ENCODE results near the gene AKAIN1.

The AKAIN1 gene

DNA sequence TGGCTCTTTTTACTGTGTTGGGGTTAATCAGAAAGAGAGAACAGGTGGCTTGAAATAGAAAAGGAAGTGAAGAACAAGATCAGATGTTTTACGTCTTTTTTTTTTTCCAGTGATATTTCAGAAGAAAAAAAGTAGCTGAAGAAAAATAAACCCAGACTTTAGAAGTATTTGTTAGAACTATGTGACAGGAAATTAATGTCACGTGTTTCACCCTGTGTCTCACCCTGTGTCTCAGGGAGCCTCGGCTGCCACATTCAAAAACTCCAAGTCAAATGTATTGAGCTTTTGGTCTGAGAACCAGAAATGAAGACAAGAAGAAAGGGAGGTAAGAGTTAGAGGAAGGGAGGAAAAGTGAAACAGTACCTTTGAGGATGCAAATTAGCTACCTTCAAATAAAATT lies 38.0 kb downstream of the AKAIN1 start:
- no peak for DNase-seq (ENCODE audit: low spot score)

DNA sequence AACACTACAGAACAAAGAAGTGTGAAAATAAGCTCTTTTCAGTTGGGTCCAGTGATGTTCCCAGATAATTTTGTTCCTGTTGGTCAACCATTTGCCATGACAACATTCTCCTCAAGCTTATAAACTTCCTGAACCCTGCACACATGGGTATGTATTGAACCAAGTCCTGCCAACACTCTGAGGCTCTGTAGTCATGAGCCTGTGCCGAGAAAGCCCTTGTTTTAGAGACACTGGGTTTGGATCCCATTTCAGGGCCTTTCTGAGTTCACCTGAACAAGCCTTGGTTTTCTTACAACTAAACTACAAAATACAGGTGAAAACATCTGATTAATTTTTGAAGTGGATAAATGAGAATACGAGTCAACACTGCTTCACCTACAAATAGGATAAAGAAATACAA lies 38.5 kb downstream of the AKAIN1 start:
- DNase-seq (ENCODE audit: low spot score) = no peak

DNA sequence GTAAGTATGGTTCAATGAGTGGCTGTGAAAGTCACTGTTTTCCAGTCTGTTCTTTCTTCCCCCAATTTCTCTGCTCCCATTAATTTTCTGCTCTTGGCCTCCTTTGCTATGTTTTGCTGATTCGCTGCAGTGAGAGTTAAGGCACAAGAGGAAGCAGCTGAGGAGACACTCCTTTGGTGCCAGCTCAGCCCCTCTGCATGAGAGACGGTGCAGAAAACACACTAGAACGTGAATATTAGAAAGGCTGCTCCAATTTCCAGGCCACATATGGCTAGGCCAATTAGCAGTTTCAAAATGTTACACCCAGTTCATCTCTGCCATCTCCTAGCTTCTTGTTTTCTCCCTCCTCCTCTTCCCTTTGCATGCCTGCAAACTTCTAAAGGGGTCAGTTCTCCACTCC lies 38.9 kb downstream of the AKAIN1 start:
- DNase-seq (ENCODE audit: low spot score) = no peak

DNA sequence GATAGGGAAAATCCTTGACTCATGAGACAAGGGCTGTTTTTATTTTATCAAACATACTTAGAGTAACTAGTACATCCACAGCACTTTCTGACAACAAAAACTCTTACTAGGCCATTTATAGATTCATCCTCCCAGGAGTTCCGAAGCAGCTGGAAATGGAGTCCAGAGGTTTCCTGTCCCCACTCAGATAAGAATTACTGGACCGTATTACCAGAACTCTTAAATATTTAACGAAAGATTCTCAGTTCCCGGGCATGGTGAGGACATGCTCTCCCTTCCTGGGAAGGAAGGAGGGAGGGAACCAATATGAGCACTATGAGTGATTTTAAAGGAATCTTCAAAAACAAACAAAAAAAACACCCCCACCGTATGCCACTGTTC lies 41.2 kb downstream of the AKAIN1 start:
- no peak for DNase-seq (ENCODE audit: low spot score)

DNA sequence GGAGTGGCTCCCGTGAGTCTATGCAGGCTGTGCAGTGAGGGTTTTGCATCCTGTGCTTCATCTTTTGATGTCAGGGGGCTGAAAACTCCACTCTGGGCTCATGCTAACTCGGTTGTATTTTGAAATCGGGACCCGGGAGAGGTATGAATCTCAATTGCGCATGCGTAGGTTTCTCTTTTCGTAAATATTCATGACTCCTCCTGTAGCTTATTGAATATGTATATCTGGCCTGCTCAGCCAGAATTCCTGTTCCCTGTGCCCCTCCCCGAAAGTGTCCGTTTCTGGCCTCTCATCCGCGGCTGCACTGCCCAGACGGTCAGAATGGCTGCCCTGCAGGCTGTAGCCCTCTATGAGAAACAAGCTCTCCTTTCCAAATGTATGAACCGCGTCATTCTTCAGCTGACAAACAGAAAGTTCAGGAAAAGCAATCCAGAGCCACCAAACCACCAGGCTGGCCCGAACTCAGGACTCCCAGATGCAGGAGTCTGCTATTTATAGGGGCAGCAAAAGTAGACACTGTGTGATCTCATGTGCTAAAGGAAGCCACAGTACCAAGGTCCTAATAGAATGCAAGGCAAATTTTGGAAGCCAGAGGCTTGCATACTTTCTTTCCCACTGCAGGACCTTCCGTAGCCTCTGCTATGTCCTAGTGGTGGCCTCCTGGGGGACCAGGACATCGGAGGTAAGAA lies 41.7 kb downstream of the AKAIN1 start:
- no peak for DNase-seq (ENCODE audit: low spot score)

DNA sequence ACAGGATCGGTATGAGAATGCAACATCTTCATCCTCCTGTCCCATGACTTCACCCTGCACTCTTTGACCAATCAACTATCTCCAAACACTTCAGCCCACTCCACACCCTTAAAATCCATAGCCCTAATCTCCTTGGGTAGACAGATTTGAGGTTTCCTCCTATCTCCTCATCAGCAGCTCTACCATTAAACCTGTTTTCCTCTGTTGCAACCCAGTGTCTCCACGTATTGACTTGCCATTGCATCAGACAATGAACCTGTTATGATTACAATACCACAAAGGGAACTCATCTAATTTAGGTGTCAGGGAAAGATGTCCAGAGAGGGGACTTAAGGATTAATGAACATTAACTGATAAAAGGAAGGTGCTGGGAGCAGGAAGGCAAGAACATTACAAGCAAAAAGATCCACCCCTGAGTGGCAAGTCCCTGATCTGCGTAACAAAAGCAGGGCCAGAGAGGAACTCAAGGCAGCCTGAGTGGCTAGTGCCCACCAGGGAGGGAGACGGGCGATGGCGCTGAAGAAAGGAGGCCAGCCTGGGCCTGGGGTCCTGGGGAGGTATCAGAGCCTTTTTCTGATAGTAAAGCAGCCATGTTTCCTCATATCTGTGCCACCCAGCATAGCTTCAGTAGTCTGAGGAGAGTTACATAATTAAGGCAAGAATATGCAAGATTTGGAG lies 44.6 kb downstream of the AKAIN1 start:
- DNase-seq (ENCODE audit: low spot score) = no peak

DNA sequence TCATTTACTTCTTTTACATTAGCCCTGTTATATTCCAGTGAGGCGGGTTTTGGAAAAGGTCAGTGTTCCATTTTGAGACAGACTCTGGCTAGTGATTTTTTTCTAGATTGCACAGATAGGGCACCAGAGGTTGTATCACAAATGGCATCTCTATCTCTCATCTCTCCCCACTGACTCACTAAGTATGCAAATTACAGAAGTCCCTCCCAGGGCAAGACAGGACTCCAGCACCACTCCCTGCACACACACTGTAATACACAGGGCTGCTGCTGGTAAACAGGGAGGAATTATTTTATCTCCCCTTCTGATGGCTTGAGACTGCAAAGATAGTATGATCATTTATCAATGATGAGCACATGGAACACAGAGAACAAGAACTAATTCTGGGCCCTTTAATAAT lies 46.2 kb downstream of the AKAIN1 start:
- DNase-seq (ENCODE audit: low spot score) = no peak

DNA sequence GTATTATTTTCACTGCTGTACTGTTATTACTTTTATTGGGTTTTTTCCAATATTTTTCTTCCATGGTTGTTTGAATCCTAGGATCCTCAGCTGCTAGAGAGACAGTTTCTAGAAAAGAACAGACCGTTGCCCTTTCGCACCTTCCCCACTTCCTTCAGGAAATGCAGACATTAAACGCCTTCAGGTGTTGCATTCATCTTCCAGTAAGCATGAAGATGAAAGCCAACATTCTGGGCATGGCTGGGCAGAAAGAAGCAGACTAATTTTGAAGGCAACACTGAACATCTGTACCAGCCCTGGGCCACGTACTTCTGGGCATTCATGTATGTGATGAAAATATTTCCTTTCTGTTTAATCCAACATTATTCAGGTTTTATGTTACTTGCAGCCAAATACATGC lies 51.0 kb downstream of the AKAIN1 start:
- DNase-seq (ENCODE audit: low spot score) = no peak

DNA sequence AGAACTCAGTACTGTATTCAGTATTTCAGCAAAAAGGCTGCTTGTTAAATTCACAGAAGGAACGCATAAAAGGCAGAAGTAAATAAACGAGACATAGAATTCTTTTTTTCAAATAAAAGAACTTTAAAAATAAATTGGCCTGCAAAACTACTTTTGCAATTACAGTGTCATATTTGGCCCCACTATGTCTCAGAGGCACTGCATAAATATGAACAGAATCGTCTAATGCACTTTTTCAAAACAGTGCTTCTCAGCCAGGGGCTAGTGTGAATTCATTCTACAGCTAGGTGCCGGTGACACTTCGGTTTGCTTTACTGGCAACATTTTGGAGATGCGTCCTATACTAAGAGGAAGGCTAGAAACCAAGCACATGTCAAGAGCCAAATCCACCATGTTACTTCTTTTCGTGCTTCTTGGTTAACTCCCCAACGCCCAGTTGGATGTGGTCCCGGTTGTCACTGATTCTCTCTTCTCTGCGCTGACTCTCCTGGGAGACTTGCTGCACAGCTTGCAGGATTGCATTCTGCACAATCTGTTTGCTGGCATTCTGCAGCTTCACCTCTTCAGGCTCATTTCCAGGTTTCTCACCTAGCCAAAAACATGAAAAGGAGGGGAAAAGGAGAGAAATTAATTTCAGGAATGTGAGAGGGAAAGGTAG lies 51.8 kb downstream of the AKAIN1 start:
- no peak for DNase-seq (ENCODE audit: low spot score)

DNA sequence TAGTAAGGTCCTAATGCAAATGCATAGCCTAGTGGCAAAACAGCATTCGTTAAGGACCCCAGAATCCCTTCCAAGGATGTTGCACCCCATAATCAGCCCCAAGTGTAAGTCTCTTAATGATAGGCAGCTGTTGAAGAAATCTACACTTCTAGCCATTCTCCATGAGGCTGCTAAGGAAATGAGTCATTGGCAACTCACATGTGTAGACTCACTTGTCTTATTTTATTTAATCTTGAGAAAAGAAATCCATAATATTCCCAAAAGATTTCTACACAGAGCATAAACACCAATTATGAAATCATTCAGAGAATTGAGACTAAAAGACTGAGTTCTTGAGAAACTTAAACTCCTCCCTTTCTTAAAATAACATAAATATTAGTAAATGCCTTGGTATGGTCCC lies 52.4 kb downstream of the AKAIN1 start:
- no peak for DNase-seq (ENCODE audit: low spot score)

DNA sequence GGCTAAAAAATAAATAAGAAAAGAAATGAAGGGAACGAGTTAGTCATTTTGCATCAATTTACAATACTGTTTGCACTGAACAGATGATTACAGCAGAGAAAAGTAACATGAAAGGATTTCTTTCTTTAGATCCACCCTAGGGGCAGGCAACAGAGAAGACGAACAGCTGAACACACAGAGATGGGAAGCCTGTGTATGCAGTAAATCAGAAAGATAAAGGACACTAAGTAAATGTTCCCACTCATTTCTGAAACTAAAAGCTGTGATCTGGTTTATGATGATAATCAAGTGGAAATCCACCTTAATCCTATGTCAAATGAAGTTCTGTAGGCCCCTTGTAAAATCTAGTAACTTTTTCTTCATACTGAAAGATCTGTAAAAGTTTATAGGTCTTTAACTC lies 54.2 kb downstream of the AKAIN1 start:
- no peak for DNase-seq (ENCODE audit: low spot score)

DNA sequence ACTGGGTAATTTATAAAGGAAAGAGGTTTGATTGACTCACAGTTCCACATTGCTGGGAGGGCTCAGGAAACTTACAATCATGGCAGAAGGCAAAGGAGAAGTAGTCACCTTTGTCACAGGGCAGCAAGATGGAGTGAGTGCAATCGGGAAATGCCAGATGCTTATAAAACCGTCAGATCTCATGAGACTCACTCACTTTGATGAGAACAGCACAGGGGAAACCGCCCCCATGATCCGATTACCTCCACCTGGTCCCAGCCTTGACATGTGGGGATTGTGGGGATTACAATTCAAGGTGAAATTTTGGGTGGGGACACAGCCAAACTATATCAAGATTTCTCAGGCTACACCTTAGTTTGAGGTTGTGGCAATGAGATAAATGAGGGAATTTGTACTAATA lies 54.9 kb downstream of the AKAIN1 start:
- no peak for DNase-seq (ENCODE audit: low spot score)

DNA sequence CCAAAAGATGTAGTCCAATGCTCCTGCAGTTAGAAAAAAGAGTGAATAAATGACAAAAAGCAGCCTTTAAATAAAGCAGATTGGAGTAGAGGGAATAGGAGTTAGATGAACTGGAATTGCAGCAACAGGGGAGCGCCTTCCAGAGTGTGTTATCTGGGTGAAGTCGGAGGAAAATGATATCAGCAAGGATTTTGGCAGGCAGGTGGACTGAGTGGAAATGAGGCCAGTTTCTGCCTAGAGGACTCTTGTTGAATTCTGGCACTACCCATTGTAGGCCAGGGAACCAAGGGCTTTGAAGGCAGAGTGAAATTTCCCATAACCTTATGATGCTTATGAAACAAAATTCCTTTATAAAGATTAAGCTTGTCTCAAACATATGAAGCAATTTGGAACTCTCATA lies 59.8 kb downstream of the AKAIN1 start:
- no peak for DNase-seq (ENCODE audit: low spot score)

DNA sequence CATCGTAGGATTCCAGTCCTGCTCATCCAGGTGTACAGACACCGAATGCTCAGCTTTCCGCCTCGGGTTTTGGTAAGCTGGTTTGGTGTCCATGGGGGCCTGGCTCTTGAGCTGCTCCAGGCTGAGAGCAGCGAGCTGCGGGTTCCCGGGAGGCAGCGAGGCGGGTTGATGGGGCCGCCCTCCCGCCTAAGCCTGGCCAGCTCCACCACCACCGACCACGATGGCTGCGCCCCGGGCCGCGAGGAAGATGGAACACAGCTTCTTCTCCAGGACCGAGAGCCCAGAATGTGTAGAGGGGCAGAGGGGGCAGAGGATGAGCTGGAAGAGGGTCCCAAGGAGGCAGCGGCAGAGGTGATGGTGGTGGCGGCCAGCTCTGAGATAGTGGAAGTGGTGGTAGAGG lies 64.1 kb downstream of the AKAIN1 start:
- DNase-seq (ENCODE audit: low spot score) = no peak

DNA sequence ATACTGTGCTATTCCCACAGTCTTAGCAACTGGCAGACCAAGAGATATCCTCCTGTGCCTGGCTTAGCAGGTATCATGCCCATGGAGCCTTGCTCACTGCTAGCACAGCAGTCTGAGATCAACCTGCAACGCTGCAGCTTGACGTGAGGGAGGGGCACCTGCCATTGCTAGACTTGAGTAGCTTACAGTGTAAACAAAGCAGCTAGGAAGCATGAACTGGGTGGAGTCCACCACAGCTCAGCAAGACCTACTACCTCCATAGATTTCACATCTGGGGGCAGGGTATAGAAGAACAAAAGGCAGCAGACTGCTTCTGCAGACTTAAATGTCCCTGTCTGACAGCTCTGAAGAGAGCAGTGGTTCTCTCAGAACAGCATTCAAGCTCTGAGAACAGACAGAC lies 74.8 kb downstream of the AKAIN1 start:
- no peak for DNase-seq (ENCODE audit: low spot score)

DNA sequence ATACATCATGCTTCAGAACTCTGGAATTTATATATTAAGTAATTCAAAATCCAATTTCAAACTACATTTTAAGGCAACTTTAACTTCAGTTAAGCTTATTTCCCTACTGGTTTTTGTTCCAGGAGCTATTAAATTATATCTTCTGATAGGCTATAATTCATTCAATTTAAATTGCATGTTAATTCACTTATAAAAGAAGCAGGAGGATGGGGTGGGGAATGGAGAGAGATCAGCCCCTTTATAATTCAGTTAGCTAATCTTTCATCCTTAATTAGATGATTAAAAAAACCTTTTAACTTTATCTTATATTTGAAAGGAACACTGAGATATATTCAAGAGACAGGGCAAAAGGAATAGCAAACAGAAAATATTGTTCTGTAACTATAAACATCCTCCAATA lies 86.8 kb downstream of the AKAIN1 start:
- DNase-seq (ENCODE audit: low spot score) = no peak

DNA sequence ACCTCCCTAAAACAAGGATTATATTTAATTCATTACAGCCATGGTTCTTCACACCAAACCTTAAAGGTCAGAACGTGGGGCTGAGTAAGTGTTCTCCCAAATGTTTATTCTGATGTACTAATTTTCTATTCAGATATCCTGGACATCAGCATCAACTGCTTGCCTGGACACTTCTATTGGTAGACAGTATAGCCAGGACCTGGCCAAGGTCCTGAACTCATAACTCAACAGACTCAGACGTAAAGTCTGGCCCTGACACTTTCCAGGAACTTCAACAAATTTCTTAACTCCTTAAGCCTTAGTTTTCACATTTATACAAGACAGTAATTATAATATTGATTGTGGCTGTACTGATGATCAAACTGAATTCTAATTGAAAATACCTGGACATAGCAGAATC lies 89.1 kb downstream of the AKAIN1 start:
- DNase-seq (ENCODE audit: low spot score) = no peak

DNA sequence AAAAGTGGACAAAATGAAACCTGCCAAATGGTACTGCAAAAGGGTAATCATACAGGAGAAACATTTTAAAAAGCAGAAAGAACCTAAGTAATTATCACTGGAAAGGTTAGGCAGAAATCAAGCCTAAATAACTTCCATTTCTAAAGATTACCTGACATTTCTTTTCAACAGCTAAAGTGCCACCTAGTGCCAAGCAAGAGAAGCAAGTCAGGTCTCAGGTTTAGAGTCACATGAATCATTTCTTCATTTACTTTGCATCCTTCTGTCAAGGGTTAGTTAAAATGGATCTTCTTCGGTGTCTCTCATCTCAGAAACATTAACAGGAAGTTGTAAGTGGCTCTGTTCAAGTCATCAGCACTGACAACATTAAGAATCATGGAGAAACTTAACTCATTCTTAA lies 90.3 kb downstream of the AKAIN1 start:
- no peak for DNase-seq (ENCODE audit: low spot score)

DNA sequence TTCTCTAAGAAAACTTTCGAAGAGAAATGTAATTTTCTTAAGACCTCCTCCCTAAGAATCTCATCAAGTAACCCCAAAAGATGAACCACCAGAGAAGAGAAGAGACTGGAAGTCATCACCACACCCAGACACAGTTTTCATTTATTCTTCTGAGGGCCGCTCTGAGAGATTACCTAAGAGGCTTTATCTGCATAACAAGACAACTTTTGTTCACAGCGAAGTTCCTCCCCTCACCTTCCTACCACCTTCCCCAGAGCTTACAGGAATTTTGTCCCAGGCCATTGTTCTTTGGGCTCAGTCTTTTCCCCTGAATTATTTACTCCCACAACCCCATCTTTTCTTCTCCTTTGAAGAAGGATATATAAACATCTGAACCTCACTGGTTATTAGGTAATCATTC lies 92.8 kb downstream of the AKAIN1 start:
- no peak for DNase-seq (ENCODE audit: low spot score)

DNA sequence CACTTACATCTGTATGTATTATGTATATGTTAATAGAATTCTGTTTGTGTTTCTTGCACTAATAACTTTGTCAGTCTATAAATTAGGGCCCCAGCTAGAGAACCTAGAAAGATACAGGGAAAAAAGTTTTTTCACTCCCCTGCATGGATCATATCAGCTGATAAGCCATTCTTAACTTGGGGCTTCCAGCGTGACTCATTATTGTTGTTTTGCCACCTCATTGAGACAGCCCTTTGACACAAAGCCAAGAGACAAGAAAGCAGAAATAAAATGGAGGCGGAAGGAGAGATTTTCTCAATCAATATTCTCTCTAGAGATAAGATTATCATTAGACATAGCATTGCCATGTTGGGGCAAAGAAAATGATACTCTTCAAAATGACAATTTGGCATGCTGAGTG lies 93.4 kb downstream of the AKAIN1 start:
- DNase-seq (ENCODE audit: low spot score) = no peak

DNA sequence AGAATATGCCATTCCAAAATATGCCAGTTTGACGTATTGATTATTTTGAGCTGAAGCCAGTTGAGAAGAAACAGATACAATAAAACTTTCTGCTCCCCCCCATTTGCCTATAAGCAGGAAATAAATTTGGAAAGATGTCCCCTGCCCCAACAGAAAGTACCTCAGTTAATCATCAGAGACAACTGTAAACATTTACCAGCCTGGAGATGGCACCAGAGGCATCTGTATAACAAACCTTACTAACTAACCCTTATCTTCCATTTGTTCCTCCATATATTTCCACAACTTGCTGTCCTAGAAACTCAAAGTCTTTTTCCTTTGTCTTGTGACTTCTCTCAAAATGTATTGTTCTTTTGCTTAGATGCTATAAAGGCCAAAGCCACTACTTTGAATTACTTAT lies 93.8 kb downstream of the AKAIN1 start:
- DNase-seq (ENCODE audit: low spot score) = no peak

DNA sequence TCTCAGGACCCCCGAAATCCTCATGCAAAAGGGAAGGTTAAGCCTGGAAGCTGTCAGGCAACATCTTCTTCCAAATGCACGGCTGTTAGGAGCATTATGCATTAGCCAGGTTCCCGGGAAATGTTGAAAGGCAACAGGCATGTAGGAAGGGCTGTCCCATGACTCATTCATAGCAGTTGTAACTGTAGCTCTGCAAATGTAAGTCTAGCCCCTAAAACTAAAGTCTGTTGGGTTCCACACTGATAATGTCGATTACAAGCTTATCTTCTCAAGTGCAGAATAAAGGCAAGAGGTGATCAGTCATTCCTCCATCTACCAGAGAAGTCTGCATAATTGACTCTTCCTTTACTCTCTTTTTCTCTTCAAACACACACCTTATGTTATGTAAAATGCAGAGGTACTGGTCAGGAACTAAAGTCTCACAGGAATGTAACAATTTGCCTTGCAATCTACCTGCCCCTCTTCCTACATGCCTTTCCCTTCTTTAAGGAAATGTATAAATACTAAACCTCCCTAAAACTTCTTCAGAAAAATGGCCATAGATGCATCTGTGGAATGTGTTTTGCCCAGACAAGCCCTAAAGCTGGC lies 99.8 kb downstream of the AKAIN1 start:
- no peak for DNase-seq (ENCODE audit: low spot score)

DNA sequence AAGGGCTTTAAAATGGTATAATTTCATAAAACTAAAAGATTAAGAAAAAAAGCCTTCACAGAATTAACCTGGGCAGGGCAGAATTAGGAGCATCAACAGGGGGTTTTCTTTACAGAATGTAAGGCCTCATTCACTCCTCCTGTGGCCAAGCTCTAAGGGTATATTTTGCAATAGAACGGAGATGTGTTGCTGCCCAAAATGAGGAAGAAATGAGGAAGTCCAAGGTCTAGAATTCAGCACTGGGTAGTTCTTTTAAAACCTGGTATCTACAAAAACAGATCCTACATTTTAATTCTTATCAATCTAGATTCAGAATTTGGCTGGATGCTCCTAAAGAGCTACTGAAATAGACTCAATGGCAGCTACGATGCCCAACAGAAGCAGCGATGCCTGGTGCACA lies 101.8 kb downstream of the AKAIN1 start:
- DNase-seq (ENCODE audit: low spot score) = no peak

All from ecto neural progenitor cell (in vitro differentiated cells).